ENCODE data around the gene FAM193B. TPM values are rescaled to one million over a fixed set of nuclear protein-coding genes. Genes with fewer than 3 reads are reported as not detected.

Gene FAM193B
- total RNA-seq (10 to 100 TPM; 30.1 to 79.7 (median 41.8) TPM), polyA plus RNA-seq (100 to 1,000 TPM; 399 to 519 TPM)

- no peaks in the 10 kb centered on the region for H3K36me3 ChIP-seq
- peak within 1 kb of the TSS; percentile 5 to 73 (median 56) for H3K27ac ChIP-seq
- peak within 1 kb of the TSS; percentile 68 to 93 (median 90) for H3K4me3 ChIP-seq
- intact Hi-C loops (cut with DNase I) = no loop called here
- H3K4me1 ChIP-seq = peaks cover 0 to 9% (median 0%) of the 10 kb centered on the region in 3 donors
- no peaks in the 10 kb centered on the region for H3K9me3 ChIP-seq
- H3K27me3 ChIP-seq = no peaks in the 10 kb centered on the region
- FAIRE-seq (no peak), ATAC-seq (peak; percentile 93 to 97 (median 94)), DNase-seq (peak; percentile 93 to 98 (median 96))
- no peak for TF ChIP-seq CTCF (IDR thresholded peaks at IDR 0.05)
- WGBS, 2 donors = 3 to 5% methylated on average over 32 to 49 of the region's 49 CpGs
Measured at GRCh38 chr5:177554474-177555111, at the start of gene FAM193B. FAM193B (minus strand) TSS chr5:177554563; CDS start chr5:177554458, 105 bp downstream.

GRCh38 chr5:177604116-177604521, 49.8 kb upstream of the FAM193B start:
- H3K27me3 ChIP-seq = no peaks in the 10 kb centered on the region
- no peaks in the 10 kb centered on the region for H3K36me3 ChIP-seq
- peaks cover 0 to 11% (median 0%) of the 10 kb centered on the region in 3 donors for H3K4me1 ChIP-seq
- no peak overlapping the region for H3K4me3 ChIP-seq
- H3K27ac ChIP-seq = no peak overlapping the region
- FAIRE-seq (no peak), DNase-seq (peak in 1 of 6 donors; percentile 68), ATAC-seq (no peak)
- TF ChIP-seq CTCF (IDR thresholded peaks at IDR 0.05) = no peak
- intact Hi-C loops (cut with DNase I) = no loop called here
- WGBS, 2 donors = 89 to 91% methylated on average over 27 of the region's 27 CpGs
- H3K9me3 ChIP-seq = no peaks in the 10 kb centered on the region

GRCh38 chr5:177603631-177604030, 49.3 kb upstream of the FAM193B start:
- H3K27ac ChIP-seq = no peak overlapping the region
- H3K27me3 ChIP-seq = no peaks in the 10 kb centered on the region
- no peak for ATAC-seq
- DNase-seq = peak in 1 of 6 donors; percentile 21
- 65 to 70% methylated on average over 8 of the region's 8 CpGs for WGBS, 2 donors
- TF ChIP-seq CTCF (IDR thresholded peaks at IDR 0.05) = no peak
- H3K9me3 ChIP-seq = no peaks in the 10 kb centered on the region
- intact Hi-C loops (cut with DNase I) = no loop called here
- no peaks in the 10 kb centered on the region for H3K36me3 ChIP-seq
- H3K4me3 ChIP-seq = no peak overlapping the region
- no peak for FAIRE-seq
- H3K4me1 ChIP-seq = peaks cover 0 to 15% (median 0%) of the 10 kb centered on the region in 3 donors

- H3K4me3 ChIP-seq = no peak overlapping the region
- FAIRE-seq (no peak), ATAC-seq (no peak), DNase-seq (peak in 1 of 6 donors; percentile 24)
- H3K27ac ChIP-seq = no peak overlapping the region
- intact Hi-C loops (cut with DNase I) = no loop called here
- no peak for TF ChIP-seq CTCF (IDR thresholded peaks at IDR 0.05)
- H3K27me3 ChIP-seq = no peaks in the 10 kb centered on the region
- H3K4me1 ChIP-seq = peaks cover 0 to 17% (median 0%) of the 10 kb centered on the region in 3 donors
- H3K9me3 ChIP-seq = no peaks in the 10 kb centered on the region
- WGBS, 2 donors = 76 to 86% methylated on average over 4 of the region's 4 CpGs
- no peaks in the 10 kb centered on the region for H3K36me3 ChIP-seq
Measured at GRCh38 chr5:177602458-177602830, 48.1 kb upstream of the FAM193B start.
